GM12878 (cell line): ENCODE results near the gene SPOP. TPM values are rescaled to one million over a fixed set of nuclear protein-coding genes. Genes with fewer than 3 reads are reported as not detected.

Experiments used
- ATAC-seq: fragments of 200-7000 bp; cut with Tn5 transposase; 3 replicates; pipeline ENCODE4 v1.9.1; 2020; ENCODE audit warnings: mild to moderate bottlenecking, moderate library complexity
- BruUV-seq: library from RNA; stranded (reverse); fragments of 400-500 nt; replicated peaks from 2 replicates; lab custom pipeline; 2021; lab: Mats Ljungman, UMichigan
- CTCF ChIA-PET: fragments of 300-600 bp; sonication (Branson Sonifier 250); formaldehyde crosslinking; extraction: SDS; loops from one replicate; lab custom pipeline; 2021; ENCODE audit warnings: inconsistent platforms; lab: Yijun Ruan, JAX
- POLR2A ChIA-PET: fragments of 350-600 bp; formaldehyde crosslinking; extraction: SDS; loops from one replicate; lab custom pipeline; 2021; ENCODE audit warnings: inconsistent platforms; lab: Charles Lee
- RAD21 ChIA-PET: fragments of 300-600 bp; sonication (Branson Sonifier 250); formaldehyde crosslinking; loops from one replicate; lab custom pipeline; 2023; ENCODE audit warnings: antibody characterized with exemption; ENCODE audit not compliant: unreplicated experiment; lab: Charles Lee
- SMC1A ChIA-PET: fragments of 300-600 bp; sonication (Branson Sonifier 250); formaldehyde crosslinking; loops from one replicate; lab custom pipeline; 2023; ENCODE audit not compliant: unreplicated experiment, uncharacterized antibody; lab: Charles Lee
- DNase-seq: peaks from one replicate; pipeline ENCODE4 v3.0.0-alpha.2; 2011; ENCODE audit warnings: low read depth, low spot score
- FAIRE-seq: peaks from 3 replicates; lab custom pipeline; 2011; peaks lifted over from hg19 to GRCh38; lab: Jason Lieb, UNC
- H2AFZ ChIP-seq: 2 replicates; pipeline ENCODE4 v1.6.0; 2011; ENCODE audit warnings: low read depth, low read length, control low read depth; ENCODE audit not compliant: control insufficient read depth
- H3K27ac ChIP-seq: 2 replicates; pipeline ENCODE4 v1.5.1; 2011; ENCODE audit warnings: control low read depth; ENCODE audit not compliant: control insufficient read depth, insufficient read depth
- H3K27me3 ChIP-seq, 2 experiments: replicated peaks in 1 of 2; 2 replicates each; pipeline versions ENCODE4 v1.6.0 to v1.6.1; 2011; ENCODE audit warnings: low read length in 1 of 2; ENCODE audit not compliant: control insufficient read depth in 2 of 2, insufficient read depth in 2 of 2
- H3K36me3 ChIP-seq, 2 experiments: 2 replicates each; pipeline ENCODE4 v1.5.1; 2011; ENCODE audit warnings: low read length in 1 of 2; ENCODE audit not compliant: control insufficient read depth in 2 of 2, insufficient read depth in 2 of 2
- H3K4me1 ChIP-seq: 2 replicates; pipeline ENCODE4 v1.6.1; 2011; ENCODE audit warnings: mild to moderate bottlenecking, low read length, moderate library complexity, mixed read lengths; ENCODE audit not compliant: control insufficient read depth, insufficient read depth
- H3K4me2 ChIP-seq: 2 replicates; pipeline ENCODE4 v1.6.0; 2011; ENCODE audit warnings: control low read depth; ENCODE audit not compliant: control insufficient read depth, insufficient read depth
- H3K4me3 ChIP-seq: fragments of 200-600 bp; sonication (generic); 2 replicates; pipeline ENCODE4 v1.5.1; 2016
- H3K79me2 ChIP-seq: 2 replicates; pipeline ENCODE4 v1.6.0; 2011; ENCODE audit warnings: low read length; ENCODE audit not compliant: control insufficient read depth, insufficient read depth
- H3K9ac ChIP-seq: 2 replicates; pipeline ENCODE4 v1.8.0; 2011; ENCODE audit warnings: low read length, control low read depth, mixed read lengths; ENCODE audit not compliant: control insufficient read depth, insufficient read depth
- H3K9me3 ChIP-seq: replicated peaks from 3 replicates; pipeline ENCODE4 v1.5.1; 2011; ENCODE audit warnings: mild to moderate bottlenecking, low read length; ENCODE audit not compliant: control insufficient read depth, insufficient read depth
- H4K20me1 ChIP-seq: 2 replicates; pipeline ENCODE4 v1.6.0; 2011; ENCODE audit not compliant: control insufficient read depth, insufficient read depth
- ASH2L ChIP-seq: fragments of 300-600, 200-600 bp; sonication (generic); IDR thresholded peaks from 2 replicates; pipeline ENCODE4 v1.6.1; 2017; ENCODE audit warnings: low read depth, mild to moderate bottlenecking, borderline replicate concordance
- BCLAF1 ChIP-seq: fragments of 450-650 bp; IDR thresholded peaks from 2 replicates; pipeline ENCODE4 v1.6.1; 2017; ENCODE audit warnings: antibody characterized with exemption, mild to moderate bottlenecking, moderate library complexity
- E2F8 ChIP-seq: fragments of 450-650 bp; IDR thresholded peaks from 2 replicates; pipeline ENCODE4 v1.6.1; 2018; ENCODE audit warnings: mild to moderate bottlenecking, low read depth, moderate library complexity; ENCODE audit not compliant: partially characterized antibody
- MYB ChIP-seq: fragments of 150-350 bp; IDR thresholded peaks from 2 replicates; pipeline ENCODE4 v1.6.1; 2014; ENCODE audit warnings: mild to moderate bottlenecking, low read depth, low read length, borderline replicate concordance
- RAD21 ChIP-seq: IDR thresholded peaks from 2 replicates; pipeline ENCODE4 v1.6.1; 2011; ENCODE audit warnings: mild to moderate bottlenecking, low read depth, low read length, moderate library complexity; ENCODE audit not compliant: insufficient read depth
- WRNIP1 ChIP-seq: IDR thresholded peaks from 2 replicates; pipeline ENCODE4 v1.6.1; 2011; ENCODE audit warnings: low read depth, low read length, improper control_type of control experiment, borderline replicate concordance
- ZBTB4 ChIP-seq: fragments of 450-650 bp; formaldehyde crosslinking; IDR thresholded peaks from 2 replicates; pipeline ENCODE4 v1.4.0; 2022; ENCODE audit warnings: mild to moderate bottlenecking, moderate library complexity
- WGBS: methylation state at CpG from one replicate; pipeline ENCODE4 v1.1.6; 2016; ENCODE audit warnings: low lambda C conversion rate; ENCODE audit not compliant: insufficient replicate concordance, insufficient coverage; ENCODE audit errors: missing lambda C conversion rate; 5-methylcytosine and 5-hydroxymethylcytosine counted together
- in situ Hi-C: fragments of 300-500 bp; cut with MboI; formaldehyde crosslinking; loops from 9 replicates; pipeline ENCODE4 v1.14.3; 2018; ENCODE audit warnings: mixed read lengths
- intact Hi-C: fragments of 100-400 bp; cut with micrococcal nuclease; formaldehyde crosslinking; loops from one replicate; pipeline ENCODE4 v1.14.2; 2022; ENCODE audit not compliant: unreplicated experiment
- polyA plus RNA-seq, 11 experiments: library from polyadenylated mRNA; depleted of rRNA in 4 of 11; unstranded in 6 of 11; stranded (reverse) in 5 of 11; fragments of >200 nt; fragmentation: Nextera tagmentation in 4 of 11; fragmentation: Illumina TruSeq in 1 of 11; extraction: Ambion mirVana in 4 of 11; extraction: Trizol in 1 of 11; gene quantifications; 1 replicate in 1 of 11; 2 replicates in 10 of 11; pipeline versions ENCODE4 v1.2.1 to v1.2.3, GENCODE V29; 2011 to 2016; ENCODE audit warnings: inconsistent platforms in 2 of 11, missing spikeins in 2 of 11, low read depth in 1 of 11
- total RNA-seq, 4 experiments: library from RNA; depleted of rRNA in 3 of 4; stranded (reverse); fragments of >200 nt in 3 of 4; fragmentation: Illumina TruSeq in 1 of 4; extraction: Trizol in 1 of 4; gene quantifications; 2 replicates each; pipeline versions ENCODE4 v1.2.1 to v1.2.3, GENCODE V29; 2013 to 2021

Gene SPOP
- total and polyA plus RNA-seq, 10 of the 15 experiments (the other 5 are each of a cell fraction or from before 2014, with no cell fraction given): 35.1 to 80.4 (median 44.7) TPM

- RAD21 ChIA-PET: no interaction called here
- no peak for FAIRE-seq
- Histone ChIP-seq H3K9me3 (no peaks in the 10 kb centered on the region), H3K27me3 (no peaks in the 10 kb centered on the region), H3K79me2 (no peaks in the 10 kb centered on the region), H2AFZ (no peak overlapping the region), H3K4me2 (no peak overlapping the region), H3K36me3 (peaks cover 0 to 2% of the 10 kb centered on the region in 2 experiments; a peak in 1 of 4 replicates), H3K4me1 (no peaks in the 10 kb centered on the region), H3K4me3 (no peak overlapping the region), H3K27ac (no peak overlapping the region), H3K9ac (no peak overlapping the region), H4K20me1 (no peaks in the 10 kb centered on the region)
- TF ChIP-seq MYB (no peak), E2F8 (no peak), RAD21 (no peak), WRNIP1 (no peak), BCLAF1 (no peak), ZBTB4 (CRISPR knock-in tag) (no peak), ASH2L (no peak)
- DNase-seq: no peak
- no TSS peak for BruUV-seq
- CTCF ChIA-PET: interaction anchor here (1.1 kb wide), 1 partner anchor 9 kb away, joined by 4 read pairs; no protein-coding TSS in a partner anchor
- in situ Hi-C loops (no loop called here), intact Hi-C loops (no loop called here)
- POLR2A ChIA-PET: no interaction called here
- ATAC-seq: no peak
- WGBS: 97% methylated on average over 3 of the region's 3 CpGs
- SMC1A ChIA-PET: no interaction called here
These were observed 85.6 kb downstream of the SPOP start for GRCh38 chr17:49592263-49592662.
